ENCODE results near the gene NAALADL1. TPM values are rescaled to one million over a fixed set of nuclear protein-coding genes. Genes with fewer than 3 reads are reported as not detected.
A peak's percentile ranks its signal among the peaks of the same experiment; 100 is the strongest.

The NAALADL1 gene, protein sequence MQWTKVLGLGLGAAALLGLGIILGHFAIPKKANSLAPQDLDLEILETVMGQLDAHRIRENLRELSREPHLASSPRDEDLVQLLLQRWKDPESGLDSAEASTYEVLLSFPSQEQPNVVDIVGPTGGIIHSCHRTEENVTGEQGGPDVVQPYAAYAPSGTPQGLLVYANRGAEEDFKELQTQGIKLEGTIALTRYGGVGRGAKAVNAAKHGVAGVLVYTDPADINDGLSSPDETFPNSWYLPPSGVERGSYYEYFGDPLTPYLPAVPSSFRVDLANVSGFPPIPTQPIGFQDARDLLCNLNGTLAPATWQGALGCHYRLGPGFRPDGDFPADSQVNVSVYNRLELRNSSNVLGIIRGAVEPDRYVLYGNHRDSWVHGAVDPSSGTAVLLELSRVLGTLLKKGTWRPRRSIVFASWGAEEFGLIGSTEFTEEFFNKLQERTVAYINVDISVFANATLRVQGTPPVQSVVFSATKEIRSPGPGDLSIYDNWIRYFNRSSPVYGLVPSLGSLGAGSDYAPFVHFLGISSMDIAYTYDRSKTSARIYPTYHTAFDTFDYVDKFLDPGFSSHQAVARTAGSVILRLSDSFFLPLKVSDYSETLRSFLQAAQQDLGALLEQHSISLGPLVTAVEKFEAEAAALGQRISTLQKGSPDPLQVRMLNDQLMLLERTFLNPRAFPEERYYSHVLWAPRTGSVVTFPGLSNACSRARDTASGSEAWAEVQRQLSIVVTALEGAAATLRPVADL
- total RNA-seq, result 10 to 100 TPM in 2 of 3 donors, 1 to 10 TPM in 1; 6.9 to 57.7 (median 32.6) TPM
- long read RNA-seq, donor 1, transcript NAALADL1-204 (18 exons, 2,699 nt), result major isoform, 6 of 32 reads
- long read RNA-seq, donor 1, partial matches to known transcripts, result 6 of 32 reads
- long read RNA-seq, donor 1, other reads (novel, unspliced or antisense), result 15 of 32 reads
- long read RNA-seq, donor 2, partial matches to known transcripts, result 1 of 3 reads
- long read RNA-seq, donor 2, other reads (novel, unspliced or antisense), result 1 of 3 reads

DNA sequence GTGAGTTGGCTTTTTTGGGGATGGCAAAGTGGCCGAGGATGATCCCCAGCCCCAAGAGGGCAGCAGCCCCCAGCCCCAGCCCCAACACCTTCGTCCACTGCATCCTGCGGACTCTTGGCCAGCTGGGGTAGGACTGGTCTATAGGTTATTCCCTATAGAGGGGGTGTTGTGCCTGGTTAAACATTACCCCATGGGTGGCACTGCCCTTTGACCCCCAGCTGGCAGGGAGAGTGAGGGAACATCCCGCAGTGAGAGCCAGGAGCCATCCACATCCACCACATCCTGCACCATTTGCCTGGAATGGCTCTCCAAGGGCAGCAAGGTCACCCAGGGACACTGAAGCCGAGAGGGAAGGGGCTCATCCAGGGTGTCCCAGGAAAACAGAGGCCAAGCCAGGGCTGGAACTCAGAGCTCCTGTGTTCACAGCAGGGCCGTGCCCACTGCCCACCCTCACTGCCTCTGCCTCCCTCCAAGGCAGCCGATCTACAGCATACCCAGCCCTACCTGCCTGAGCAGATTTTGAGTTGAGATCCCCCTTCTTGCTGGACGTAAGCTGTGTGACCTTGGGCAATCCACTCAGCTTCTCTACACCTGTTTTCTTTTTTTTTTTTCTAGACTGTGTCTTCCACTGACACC lies at the start of gene NAALADL1:
Gene NAALADL1, minus strand, starts transcription at position 135 of the 636 bp plus-strand sequence. Its CDS starts 32 bp downstream, at position 103.
- H3K4me1 ChIP-seq (ENCODE audit: low read depth), result peaks cover 9% of the 10 kb centered on the region
- TF ChIP-seq, protein P1, sequence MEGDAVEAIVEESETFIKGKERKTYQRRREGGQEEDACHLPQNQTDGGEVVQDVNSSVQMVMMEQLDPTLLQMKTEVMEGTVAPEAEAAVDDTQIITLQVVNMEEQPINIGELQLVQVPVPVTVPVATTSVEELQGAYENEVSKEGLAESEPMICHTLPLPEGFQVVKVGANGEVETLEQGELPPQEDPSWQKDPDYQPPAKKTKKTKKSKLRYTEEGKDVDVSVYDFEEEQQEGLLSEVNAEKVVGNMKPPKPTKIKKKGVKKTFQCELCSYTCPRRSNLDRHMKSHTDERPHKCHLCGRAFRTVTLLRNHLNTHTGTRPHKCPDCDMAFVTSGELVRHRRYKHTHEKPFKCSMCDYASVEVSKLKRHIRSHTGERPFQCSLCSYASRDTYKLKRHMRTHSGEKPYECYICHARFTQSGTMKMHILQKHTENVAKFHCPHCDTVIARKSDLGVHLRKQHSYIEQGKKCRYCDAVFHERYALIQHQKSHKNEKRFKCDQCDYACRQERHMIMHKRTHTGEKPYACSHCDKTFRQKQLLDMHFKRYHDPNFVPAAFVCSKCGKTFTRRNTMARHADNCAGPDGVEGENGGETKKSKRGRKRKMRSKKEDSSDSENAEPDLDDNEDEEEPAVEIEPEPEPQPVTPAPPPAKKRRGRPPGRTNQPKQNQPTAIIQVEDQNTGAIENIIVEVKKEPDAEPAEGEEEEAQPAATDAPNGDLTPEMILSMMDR (IDR thresholded peaks at IDR 0.05), result no peak
- DNase-seq (peak in 2 of 3 donors; percentile 61 to 66), ATAC-seq (peak; percentile 65)
- no peaks in the 10 kb centered on the region for H3K9me3 ChIP-seq
- H3K4me3 ChIP-seq, result no peak within 1 kb of the TSS
- no peaks in the 10 kb centered on the region for H3K36me3 ChIP-seq (ENCODE audit: low read depth)
- intact Hi-C loops (cut with DNase I, micrococcal nuclease), result no loop called here

DNA sequence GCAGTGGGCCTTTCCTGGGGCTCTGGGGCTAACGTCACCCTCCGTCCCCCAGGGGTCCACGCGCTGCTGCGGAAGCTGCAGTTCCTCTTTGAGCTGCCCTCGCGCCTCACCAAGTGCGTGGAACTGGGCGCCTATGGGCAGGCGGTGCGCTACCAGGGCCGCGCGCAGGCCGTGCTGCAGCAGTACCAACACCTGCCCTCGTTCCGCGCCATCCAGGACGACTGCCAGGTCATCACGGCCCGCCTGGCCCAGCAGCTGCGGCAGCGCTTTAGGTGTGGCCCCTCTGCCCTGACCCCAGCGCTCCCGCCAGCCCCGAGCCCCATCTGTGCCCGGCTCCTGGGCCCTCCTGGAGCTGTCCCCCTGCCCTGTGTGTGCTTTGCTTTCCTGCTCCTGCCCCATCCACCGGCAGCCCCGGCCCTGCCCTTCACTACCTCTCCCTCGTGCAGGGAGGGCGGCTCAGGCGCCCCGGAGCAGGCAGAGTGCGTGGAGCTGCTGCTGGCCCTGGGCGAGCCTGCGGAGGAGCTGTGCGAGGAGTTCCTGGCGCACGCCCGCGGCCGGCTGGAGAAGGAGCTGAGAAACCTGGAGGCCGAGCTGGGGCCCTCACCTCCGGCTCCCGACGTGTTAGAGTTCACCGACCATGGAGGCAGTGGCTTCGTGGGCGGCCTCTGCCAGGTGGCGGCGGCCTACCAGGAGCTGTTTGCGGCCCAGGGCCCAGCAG lies 49.6 kb upstream of the NAALADL1 start:
- intact Hi-C loops (cut with DNase I, micrococcal nuclease), result no loop called here
- no peaks in the 10 kb centered on the region for H3K9me3 ChIP-seq
- no peak overlapping the region for H3K4me3 ChIP-seq
- DNase-seq (no peak), ATAC-seq (no peak)
- peaks cover 5% of the 10 kb centered on the region for H3K36me3 ChIP-seq (ENCODE audit: low read depth)
- peaks cover 15% of the 10 kb centered on the region for H3K4me1 ChIP-seq (ENCODE audit: low read depth)
- TF ChIP-seq, protein P1 (IDR thresholded peaks at IDR 0.05), result no peak

DNA sequence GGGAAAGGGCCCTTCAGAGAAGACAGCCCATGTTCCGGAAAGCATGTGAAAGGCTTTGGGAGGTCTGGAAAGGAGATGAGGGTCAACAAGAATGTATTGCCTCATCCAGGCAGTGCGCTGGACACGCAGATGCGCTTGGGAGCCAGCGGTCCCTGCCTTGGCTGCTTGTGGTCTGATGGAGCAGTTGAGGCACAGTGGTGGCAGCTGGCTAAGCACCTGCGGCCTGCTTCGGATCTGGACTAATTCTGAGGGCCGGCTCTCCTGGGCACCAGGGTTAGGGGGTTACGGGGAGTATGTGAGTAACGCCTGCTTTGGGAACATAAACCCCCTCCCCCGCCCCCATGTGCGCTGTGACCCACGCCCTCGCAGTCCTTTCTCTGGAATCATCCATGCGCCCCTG lies 48.7 kb upstream of the NAALADL1 start:
- intact Hi-C loops (cut with DNase I, micrococcal nuclease), result no loop called here
- no peak for DNase-seq
- Histone ChIP-seq H3K4me3 (no peak overlapping the region), H3K36me3 (ENCODE audit: low read depth) (peaks cover 5% of the 10 kb centered on the region), H3K9me3 (no peaks in the 10 kb centered on the region), H3K4me1 (ENCODE audit: low read depth) (peaks cover 11% of the 10 kb centered on the region)
- ATAC-seq, result no peak
- TF ChIP-seq, protein P1 (IDR thresholded peaks at IDR 0.05), result no peak

DNA sequence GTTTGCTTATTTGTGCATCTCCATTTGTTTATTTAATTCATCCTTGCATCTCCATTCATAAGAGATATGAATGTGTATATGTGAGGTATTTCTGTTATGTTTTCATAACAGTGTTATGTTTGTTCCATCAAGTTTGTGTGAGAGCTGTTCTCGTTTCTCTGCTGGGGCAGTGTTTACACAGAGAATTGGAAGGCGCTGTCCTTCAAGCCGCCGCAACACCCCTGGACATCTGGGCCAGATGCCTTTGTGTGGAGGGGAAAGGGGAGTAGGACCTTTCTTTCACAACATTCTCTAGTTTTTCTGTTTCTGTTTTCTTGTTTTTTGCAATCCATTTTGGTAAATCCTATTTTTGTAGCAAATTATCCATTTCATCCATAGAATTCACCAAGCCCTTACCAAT lies 46.3 kb upstream of the NAALADL1 start:
- no peak overlapping the region for H3K4me3 ChIP-seq
- H3K4me1 ChIP-seq (ENCODE audit: low read depth), result no peaks in the 10 kb centered on the region
- intact Hi-C loops (cut with DNase I, micrococcal nuclease), result no loop called here
- TF ChIP-seq, protein P1 (IDR thresholded peaks at IDR 0.05), result no peak
- peaks cover 5% of the 10 kb centered on the region for H3K36me3 ChIP-seq (ENCODE audit: low read depth)
- DNase-seq, result no peak
- no peaks in the 10 kb centered on the region for H3K9me3 ChIP-seq
- ATAC-seq, result no peak

DNA sequence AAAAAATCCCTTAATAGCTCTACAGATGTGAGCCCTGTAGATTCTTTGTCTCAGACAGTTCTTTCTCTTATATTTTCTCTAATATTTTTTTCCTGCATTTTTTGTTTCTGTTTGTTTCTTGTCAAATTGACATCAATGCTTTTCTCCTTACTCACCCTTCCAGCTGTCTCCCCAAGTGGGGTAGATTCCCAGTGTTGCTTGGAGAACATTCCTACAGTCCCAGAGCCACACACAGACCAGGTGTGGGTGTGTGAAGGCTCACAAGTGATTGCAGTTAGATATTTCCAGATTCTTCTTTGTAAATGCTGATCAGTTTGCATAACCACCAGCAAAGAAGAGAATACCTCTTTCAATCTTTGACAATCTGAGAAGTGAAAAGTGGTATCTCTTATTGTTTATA lies 45.1 kb upstream of the NAALADL1 start:
- TF ChIP-seq, protein P1 (IDR thresholded peaks at IDR 0.05), result no peak

More for the DNA sequence above, 45.1 kb upstream of the NAALADL1 start:
- Histone ChIP-seq H3K4me3 (no peak overlapping the region), H3K9me3 (no peaks in the 10 kb centered on the region), H3K4me1 (ENCODE audit: low read depth) (no peaks in the 10 kb centered on the region), H3K36me3 (ENCODE audit: low read depth) (peaks cover 5% of the 10 kb centered on the region)
- no peak for ATAC-seq
- intact Hi-C loops (cut with DNase I, micrococcal nuclease), result no loop called here
- DNase-seq, result no peak
